ENCODE data around the gene FAT2.
"Not testable (repeated sequence)": the region's sequence is repeated elsewhere in the genome, so short reads cannot be mapped to it uniquely, and the experiment has no call there.

FAT2 gene

GRCh38 chr5:151580239-151580638 is 10.9 kb downstream of the FAT2 start:
- DNase-seq: no peak

- not testable (repeated sequence) for DNase-seq
These were observed 12.0 kb downstream of the FAT2 start for GRCh38 chr5:151579146-151579545.

- no peak for DNase-seq
These were observed 12.7 kb downstream of the FAT2 start for GRCh38 chr5:151578326-151579025.

- no peak for DNase-seq
These were observed 13.6 kb downstream of the FAT2 start for GRCh38 chr5:151577566-151577965.

GRCh38 chr5:151574444-151574996 is 16.6 kb downstream of the FAT2 start:
- DNase-seq: no peak

GRCh38 chr5:151572657-151573368 is 18.3 kb downstream of the FAT2 start:
- DNase-seq: no peak

- no peak for DNase-seq
These were observed 19.6 kb downstream of the FAT2 start for GRCh38 chr5:151571270-151572173.

- DNase-seq: no peak
These were observed 20.4 kb downstream of the FAT2 start for GRCh38 chr5:151570512-151571269.

- DNase-seq: no peak
These were observed 21.1 kb downstream of the FAT2 start for GRCh38 chr5:151570058-151570457.

GRCh38 chr5:151569132-151570046 is 21.7 kb downstream of the FAT2 start:
- DNase-seq: no peak

- DNase-seq: no peak
These were observed 23.1 kb downstream of the FAT2 start for GRCh38 chr5:151568036-151568435.

- no peak for DNase-seq
These were observed 25.2 kb downstream of the FAT2 start for GRCh38 chr5:151565971-151566370.

- no peak for DNase-seq
These were observed 29.0 kb downstream of the FAT2 start for GRCh38 chr5:151562019-151562707.

- no peak for DNase-seq
These were observed 33.2 kb downstream of the FAT2 start for GRCh38 chr5:151557951-151558350.

GRCh38 chr5:151557466-151557865 is 33.7 kb downstream of the FAT2 start:
- DNase-seq: no peak

GRCh38 chr5:151556806-151557205 is 34.3 kb downstream of the FAT2 start:
- DNase-seq: no peak

GRCh38 chr5:151555760-151556576 is 35.2 kb downstream of the FAT2 start:
- DNase-seq: no peak

- no peak for DNase-seq
These were observed 37.4 kb downstream of the FAT2 start for GRCh38 chr5:151553695-151554094.

GRCh38 chr5:151553130-151553670 is 37.9 kb downstream of the FAT2 start:
- no peak for DNase-seq

All from NCI-H1436 treated with DMSO at 0.1 percent for 48 hours (cell line).